HUDEP-2 (cell line): ENCODE measurements around the gene DCST1.

ENCODE experiments used
- DNase-seq, 76 experiments: peaks; one replicate each; lab custom pipeline; 2025; ENCODE audit not compliant: unreplicated experiment in 76 of 76; lab: John Stamatoyannopoulos, UW

DCST1 gene

DNA sequence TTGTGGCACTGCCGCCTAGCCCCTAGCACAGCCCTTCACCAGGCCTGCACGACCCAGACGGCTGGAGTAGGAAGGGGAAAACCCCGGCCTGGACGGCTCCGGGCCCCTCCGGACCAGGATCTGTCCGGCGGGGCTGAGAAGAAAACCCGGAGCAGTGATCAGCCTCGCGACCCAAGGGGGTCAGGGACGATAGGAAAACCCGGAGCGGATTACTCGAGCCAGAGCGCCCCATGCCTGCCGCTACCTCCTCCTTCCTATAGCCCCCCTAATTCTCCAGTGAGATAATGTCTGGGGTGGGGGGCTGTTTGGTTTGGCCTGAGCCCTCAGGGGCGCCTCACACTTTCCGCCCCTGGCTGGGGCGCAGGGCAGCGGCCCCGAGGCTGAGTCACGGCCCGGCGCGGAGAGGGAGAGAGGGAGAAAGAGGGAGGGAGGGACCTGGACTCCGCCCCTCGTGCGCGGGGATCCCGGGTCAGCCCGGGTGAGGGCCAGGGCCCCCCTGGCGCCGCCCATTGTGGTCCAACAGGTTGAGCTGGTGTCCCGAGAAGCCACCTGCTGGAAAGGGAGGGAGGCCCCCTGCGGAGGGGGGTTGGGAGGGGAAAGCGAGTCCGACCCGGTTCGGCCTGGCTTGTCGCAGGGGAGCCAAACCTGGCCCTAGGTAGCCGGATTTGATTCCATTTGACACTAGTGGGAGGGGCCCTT, 32.7 kb upstream of the DCST1 start:
- peak in 73 of 76 experiments; percentile 22 to 90 (median 74) for DNase-seq

DNA sequence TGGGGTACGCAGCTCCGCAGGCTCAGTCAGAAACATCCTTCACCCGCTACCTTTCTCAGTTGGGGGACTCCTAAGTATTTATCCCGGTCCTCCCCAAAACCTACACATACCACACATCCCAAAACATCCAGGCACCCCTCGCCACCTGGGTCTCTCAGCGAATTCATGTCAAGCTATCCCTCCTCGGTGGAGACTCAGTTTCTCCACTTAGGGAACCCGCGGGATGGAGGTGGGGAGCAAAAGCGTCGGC, 32.3 kb upstream of the DCST1 start:
- peak in 1 of 76 experiments; percentile 65 for DNase-seq

DNA sequence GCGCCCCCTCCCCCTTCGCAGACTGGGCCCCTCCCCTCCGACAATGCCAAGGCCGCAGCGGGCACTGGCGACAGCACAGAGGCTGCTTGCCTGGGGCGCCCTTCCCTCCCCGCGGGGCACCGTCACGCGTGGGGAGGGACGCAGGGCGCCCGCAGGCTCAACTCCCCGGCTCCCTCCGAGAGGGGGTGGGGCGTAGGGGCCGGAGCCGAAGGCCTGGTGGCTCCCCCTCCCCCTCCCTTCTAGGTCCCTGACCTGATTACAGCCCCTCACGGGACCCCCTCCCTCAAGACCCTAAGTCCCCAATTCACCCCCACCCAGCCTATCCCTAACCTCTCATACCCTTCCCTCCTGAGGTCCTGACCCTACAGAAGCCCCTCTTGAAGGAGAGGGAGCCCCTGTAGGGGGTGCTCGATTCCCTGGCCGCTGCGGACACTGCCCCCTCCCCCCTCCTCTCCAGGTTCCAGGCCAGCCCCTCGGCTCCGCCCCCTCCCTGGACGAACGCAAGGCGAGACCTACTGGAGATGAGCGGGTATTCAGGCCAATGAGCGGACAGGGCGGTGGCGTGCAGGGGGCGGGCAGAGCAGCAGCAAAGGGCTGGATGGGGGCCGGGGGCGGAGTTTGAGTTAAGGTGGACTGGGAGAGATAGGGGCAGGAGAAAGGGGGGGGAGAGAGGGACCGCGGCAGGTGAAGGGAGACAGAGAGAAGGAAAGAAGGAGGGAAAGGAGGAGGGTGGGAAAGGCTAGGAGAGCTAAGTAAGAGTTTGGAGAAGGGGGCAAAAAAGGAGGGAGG, 31.8 kb upstream of the DCST1 start:
- DNase-seq = peak in 74 of 76 experiments; percentile 72 to 100 (median 98)

DNA sequence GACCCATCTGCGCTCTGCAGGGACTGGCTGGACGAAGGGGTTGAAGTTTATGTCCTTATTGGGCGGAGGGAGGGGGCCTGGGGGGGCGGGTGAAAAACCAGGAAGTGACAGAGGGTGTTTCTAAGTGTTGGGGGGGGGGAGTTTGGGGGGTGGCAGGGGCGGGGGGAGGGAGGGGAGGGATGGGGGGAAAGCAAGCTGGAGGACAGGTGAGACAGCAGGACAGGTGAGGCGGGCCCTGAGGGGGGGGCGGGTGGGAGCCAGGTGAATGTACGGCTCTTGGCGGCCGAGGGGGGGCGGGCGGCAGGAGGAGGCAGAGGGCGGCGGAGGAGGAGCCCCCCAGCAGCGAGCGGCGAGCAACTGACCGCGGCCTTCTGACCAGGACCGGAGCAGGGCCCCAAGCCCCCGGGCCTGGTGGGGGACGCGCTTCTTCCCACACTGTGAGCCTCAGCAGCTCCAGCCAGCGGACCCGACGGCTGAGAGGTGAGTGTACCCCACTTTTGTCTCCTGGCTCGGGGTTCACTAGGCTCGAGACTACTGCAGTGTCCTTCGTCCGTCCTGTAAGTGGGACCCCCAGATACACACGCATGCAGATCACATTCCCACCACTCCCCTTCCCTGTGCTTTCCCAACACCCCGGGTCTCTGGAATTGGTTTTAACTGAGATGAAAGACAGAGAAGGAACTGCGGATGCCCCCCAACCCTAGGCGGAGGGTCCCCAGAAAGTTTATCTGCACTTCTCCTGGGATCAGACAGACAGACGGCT, 31.0 kb upstream of the DCST1 start, which contains the start of gene ZBTB7B:
Gene ZBTB7B, plus strand, starts transcription at position 339 of the 763 bp plus-strand sequence. CDS start 11,859 bp downstream, outside the sequence.
- peak in 23 of 76 experiments; percentile 17 to 82 (median 61) for DNase-seq

DNA sequence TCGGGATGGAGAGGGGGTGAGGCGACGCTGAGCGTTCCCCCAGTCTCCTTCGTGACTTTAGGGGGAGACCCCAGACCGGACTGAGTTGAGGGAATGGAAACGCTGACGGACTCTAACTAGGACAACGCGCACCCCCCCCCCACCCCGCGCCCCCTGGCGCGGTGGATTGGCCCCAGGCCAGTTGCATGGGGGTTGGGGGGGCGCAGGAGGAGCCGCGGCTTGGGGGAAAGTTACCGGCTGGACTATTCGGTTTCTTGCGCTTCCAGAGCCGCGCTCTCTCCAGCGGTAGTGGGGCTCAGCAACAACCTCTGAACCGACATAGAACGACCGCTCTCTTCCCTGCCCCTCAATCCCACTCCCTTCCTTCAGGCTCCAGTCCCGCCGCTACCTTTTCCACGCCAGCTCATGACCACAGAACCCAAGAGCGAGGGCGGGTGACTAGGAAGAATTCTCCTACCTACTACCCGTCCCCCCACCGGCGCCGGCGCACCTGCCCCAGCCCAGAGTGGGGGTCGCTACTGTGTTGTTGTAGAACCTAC, 30.3 kb upstream of the DCST1 start:
- DNase-seq = peak in 21 of 76 experiments; percentile 21 to 77 (median 39)

DNA sequence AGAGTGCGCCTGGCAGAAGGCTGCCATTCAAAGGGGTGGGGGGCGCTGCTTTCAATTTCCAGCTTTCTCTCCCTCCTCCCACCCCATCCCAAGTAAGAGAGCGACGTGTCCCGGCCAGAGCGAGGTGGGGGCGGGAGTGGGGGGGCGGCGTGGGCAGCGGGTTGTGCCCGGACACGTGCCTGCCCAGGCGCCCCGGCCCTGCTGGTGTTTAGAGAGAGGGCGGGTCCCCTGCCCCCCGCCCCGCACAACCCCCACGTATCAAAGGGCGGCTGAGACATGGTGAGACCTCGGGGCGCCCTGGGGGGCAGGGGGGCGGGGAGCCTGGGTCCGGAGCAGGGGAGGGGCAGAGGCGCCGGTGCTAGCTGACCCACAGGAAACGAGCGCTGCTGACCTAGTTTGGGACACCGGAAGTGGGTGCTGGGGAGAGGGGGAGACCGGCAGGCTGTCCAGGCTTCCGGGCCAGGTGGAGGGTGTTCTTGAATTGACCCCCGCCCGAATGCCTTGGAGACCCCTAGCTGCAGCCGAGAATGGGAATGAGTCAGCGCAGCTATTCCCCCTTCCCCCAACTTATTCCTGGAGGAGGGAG, 29.8 kb upstream of the DCST1 start:
- DNase-seq = peak in 56 of 76 experiments; percentile 15 to 86 (median 58)

DNA sequence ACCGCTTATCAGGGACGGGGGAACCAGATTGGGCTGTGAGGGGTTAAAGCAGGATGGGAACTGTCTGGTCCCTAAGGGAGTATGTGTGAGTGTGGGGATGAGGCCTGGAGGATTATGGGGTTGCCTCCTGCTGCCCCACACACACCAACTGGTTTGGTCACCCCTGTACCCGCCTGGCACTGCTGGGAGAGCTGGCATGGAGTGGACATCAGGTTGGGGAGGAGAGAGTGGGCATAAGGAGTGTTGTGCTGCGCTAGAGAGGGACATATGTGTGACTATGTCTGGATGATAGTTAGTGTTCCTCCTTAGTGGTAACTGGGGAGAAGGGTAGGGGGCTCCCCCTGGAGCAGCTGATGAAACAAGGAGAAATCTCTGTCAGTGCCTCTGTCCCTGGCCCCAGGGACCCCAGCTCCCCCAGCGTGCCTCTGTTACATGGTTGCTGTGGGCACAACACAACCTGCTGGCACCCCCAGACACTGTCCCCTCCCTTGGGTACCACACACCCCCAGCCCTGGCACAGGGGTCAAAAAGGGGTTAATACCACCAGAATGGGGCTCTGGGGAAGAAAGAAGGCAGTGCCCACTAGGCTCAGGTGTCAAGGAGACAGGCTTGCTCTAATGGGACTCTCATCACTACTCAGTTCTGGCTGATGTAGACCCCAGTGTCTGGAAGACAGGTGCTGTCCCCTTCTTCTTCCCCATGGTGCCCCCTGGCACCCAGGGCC, 29.1 kb upstream of the DCST1 start:
- peak in 5 of 76 experiments; percentile 27 to 54 (median 47) for DNase-seq

DNA sequence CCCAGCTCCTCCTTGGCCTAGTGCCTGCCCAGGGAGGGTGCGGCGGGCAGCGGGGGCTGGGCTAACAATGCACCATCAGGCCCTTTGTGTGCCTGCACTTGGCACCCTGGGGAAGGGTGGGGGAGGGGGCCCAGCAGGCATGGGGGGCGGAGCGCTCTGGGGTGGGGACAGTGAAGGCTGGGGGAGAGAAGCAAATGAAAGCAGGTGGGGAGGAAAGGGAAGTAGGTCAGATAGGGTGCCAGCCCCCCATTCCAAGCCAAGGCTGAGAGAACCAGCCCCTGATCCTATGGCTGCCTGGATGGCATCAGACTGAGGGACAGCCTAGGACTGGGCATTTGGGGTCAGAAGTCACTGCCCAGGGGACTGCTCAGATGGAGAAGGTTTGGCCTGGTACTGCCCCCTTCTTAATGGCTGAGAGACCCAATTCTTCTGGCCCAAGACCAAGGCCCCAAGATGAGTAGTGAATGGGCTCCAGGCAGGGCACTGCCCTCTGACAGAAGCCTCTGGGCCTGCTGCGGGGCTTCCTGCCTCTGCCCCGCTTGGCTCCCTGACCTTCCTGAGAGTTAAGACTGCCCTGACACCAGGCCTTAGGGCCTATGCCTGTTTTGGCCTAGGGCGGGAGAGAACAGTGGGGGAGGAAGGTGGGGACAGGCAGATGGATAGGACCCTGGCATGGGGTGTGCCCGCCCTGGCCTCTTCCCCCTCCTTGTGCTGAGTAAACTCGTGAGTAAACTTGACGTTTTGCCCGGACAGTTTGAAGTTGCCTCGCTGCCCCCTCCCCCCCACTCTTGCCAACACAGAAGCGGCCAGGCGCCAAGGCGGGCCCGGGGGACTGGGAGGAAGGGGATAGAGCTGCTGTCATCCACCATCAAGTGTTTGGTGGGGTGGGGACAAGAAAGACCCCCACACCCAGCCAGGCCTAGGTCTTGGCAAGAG, 28.3 kb upstream of the DCST1 start:
- peak in 72 of 76 experiments; percentile 62 to 93 (median 84) for DNase-seq

DNA sequence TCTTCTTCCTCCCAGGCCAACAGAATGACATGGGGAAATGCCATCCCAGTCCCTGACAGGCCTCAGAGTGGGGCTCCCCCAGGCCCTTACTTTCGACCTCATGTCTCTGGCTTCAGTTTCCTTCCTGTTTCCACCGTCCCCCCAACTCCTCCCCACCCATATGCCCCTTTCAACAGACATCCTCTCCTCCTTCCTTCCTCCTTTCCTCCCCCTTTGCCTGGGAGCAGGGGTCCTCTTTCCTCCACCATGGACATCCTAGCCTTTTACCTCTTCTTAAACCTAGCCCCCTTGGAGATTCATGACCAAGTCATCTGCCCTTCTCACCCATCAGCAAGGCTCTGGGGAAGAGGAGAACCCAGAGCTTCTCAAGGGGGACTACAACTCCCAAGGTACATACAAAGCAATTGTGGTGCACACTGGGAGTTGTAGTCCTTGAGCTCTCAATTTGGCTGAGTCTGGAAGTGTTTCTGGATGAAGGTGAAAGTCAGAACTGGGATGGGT, 27.0 kb upstream of the DCST1 start:
- DNase-seq = peak in 12 of 76 experiments; percentile 3 to 49 (median 34)

DNA sequence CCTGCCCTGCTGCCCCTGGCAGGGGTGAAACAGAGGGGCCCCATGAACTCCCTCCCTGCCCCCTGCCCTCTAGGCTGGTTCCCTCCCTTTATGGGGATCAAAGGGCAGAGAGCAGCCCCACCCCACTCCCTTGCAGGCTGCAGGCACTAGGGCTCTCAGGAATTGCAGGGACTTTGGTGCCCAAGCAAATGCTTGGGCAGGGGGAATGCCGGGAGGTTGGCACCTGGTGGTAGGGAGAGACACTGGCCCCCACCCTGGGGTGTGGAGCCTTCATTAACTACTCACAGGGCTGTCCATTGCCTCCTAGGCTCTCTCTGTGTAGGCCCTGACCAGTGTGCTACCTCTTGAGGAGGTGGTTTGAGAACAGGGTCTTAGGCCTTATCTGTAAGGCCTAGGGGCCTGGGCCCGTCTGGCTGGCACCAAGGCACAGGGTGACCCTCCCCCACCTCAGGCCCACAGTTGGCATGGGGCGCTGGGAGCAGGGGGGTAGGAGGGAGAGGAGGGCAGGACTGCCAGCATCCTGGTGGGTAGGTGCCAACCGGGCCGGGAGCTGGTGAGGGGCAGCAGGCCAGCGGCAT, 26.3 kb upstream of the DCST1 start:
- DNase-seq = no peak

DNA sequence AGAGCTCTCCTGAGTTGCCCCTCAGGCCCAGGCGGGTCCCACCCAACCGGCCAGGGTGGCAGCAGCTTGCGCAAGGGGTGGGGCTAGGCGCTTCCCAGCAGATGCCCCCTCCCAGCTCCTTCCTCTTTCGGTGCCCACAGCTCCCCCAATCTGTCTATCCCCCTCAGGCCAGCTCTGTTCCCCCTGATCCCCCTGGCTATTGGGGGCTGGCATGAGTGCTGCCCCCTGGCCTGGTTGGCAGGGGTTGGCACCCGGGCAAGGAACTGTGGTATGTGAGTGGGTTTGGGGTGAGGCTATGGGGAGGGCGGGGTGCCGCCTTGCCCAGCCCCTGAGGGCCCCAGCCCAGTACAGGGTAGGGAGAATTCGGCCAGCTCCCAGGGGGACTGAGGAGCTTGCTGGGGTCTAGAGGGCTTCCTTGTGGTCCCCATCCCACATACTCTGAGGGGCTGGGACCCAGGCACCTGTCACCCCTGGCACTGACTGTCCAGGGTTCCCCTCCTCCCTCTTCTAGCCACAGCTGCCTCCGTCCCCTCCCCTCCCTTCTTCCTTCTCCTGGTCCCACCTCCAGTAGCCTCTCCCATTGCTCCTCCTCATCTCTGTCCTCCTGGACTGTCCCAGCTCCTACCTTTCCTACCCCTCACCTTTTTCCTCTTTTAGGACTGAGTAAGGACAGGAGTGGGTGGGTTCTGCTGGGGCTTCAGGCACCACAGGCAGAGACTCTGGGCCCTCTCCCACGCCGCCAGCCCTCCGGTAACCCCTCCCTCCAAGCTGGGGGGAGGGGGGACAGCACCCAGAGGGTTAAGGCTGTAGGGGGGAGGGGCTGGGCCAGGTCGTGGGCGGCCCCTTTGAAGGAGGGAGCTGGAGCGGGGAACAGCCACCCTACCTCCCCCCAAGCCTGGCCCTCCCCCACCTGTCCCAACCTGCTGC, 25.3 kb upstream of the DCST1 start:
- peak in 1 of 76 experiments; percentile 10 for DNase-seq

DNA sequence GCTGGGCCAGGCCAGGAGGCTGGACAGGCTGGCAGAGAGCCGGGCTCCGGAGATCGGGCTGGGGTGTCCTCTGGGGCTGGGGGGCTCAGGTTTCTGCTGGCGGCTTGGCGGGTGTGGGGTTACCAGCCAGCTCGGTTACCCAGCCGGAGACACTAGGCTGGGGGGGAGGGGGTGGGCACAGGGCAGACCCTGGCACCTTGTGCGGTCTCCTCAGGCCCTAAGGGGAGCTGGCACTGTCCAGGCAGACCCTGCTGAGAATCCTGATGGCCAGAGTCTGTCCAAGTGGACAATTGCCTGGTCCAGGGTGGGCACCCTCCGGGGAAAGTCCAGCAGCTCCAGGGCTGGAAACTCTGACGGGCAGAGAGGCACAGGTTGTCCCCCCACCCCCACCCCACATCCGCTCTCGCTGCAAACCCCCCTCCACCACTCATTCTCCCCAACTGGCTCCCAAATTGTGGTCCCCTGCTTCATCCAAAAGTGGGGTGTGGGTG, 24.4 kb upstream of the DCST1 start:
- DNase-seq = no peak

DNA sequence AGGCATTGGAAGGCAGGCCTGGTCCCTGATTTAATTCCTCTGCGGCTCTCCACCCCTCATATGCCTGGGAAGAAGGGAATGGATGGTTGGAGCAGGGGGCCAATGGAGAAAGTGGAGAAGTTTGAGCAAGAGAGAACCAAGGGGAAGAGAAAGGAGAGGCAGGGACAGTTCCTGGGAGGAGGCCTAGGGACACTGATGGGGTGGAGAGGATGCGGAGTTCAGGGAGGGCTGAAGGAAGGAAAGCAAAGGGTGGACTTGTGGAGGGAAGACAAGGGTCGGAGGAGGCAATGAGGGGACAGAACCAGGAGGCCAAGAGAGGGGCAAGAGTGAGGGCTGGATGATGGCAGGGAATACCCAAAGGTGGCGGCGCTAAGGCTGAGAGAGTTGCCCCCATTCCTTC, 23.9 kb upstream of the DCST1 start:
- DNase-seq = no peak

DNA sequence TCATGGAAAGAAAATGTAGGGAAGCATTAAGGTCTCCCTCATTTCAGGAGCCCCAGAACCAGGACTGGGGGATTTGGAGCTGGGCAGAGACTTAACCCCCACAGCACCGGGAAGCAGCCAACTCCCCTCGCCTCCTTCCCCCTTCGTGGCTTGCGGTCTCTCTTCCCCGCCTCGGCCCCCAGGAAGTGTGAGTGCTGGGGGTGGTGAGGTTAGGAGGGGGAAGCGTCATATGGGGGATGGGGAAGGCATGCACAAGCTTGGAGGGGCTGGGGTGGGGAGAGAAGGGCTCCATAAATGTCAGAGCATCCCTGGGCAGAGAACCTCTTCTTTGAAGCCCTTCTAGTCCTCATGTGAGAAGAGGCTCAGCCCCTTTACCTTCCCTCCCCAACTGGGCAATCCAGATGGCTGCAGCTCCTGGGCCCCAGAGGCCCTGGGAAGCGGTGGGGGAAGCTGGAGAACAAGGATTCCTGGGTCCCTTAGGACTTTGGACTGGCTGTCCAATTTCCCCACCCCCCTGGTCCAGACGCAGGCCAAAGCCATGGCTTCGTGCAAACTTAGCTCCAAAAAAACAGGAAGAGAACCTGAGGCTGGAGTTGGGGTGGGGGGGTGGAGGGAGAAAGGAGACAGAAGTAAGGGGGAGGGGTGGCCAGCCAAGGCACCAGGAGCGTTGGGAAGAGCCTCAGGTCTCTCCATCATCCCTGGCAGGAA, 23.3 kb upstream of the DCST1 start:
- no peak for DNase-seq

DNA sequence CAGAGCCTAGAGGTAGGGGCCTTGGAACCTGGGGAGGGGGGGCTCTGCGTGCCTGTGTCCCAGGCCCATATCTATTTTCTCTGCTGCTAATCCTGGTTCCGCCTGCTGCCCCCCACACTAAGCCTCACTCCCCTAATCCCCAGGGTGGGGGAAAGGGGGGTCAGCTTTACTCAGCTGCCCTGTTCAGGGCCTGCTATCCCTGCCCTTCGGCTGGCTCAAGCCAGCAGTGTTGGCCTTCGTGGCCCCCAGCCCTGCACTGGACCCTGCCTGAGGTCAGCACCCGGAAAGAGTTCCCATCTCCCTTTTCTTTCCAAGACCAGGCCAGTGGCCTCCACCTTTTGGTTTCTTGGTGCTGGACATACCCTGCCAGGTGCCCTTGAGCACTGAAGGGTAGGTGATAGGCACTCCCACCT, 22.6 kb upstream of the DCST1 start:
- DNase-seq = no peak

DNA sequence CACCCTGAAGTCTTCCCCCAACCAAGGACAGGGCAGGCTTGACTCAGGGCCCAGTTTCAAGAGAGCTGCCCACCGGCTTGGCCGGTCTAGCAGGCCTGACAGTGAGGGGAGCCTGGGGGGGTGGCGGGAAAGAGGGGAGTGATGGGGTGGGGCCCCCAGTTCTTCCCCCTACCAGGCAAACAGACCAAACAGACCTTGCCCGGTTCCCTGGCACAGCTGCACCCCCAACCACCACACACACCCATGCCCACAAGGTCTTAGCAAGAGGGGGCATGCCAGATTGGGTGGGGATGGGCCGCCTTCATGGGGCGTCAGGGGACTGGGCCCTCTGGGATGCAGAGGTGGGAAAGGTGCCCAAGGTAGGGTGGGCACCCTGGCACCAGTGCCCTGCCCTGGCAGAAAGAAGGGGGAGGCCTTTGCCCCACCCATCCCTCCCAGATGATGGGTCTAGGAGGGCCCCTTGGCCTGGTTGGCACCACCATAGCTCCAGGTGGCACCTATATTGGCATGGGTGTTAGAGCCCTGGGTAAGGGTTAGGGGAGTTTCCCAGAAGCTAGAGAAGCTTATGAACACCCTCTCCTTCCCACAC, 22.1 kb upstream of the DCST1 start:
- DNase-seq = no peak
